ENCODE measurements around the gene TPST1. TPM values are rescaled to one million over a fixed set of nuclear protein-coding genes. Genes with fewer than 3 reads are reported as not detected.

TPST1 gene
- total and polyA plus RNA-seq, 3 experiments from 2014 or later = 1.7 to 2.7 (median 1.9) TPM

- no peaks in the 10 kb centered on the region for H3K4me1 Mint-ChIP-seq
- no peaks in the 10 kb centered on the region for H3K36me3 ChIP-seq (ENCODE audit: insufficient read depth, low read length)
Observed at GRCh38 chr7:66193146-66193725, 11.9 kb upstream of the TPST1 start.

GRCh38 chr7:66198469-66198868 is 6.7 kb upstream of the TPST1 start:
- Histone ChIP-seq H3K27ac (ENCODE audit: low read depth, low read length) (no peak overlapping the region), H3K4me1 (ENCODE audit: insufficient read depth, low read length) (peaks cover 4% of the 10 kb centered on the region), H3K36me3 (ENCODE audit: insufficient read depth, low read length) (no peaks in the 10 kb centered on the region), H3K27me3 (ENCODE audit: insufficient read depth, low read length, poor library complexity, severe bottlenecking) (no peaks in the 10 kb centered on the region), H3K4me3 (ENCODE audit: low read length) (no peak overlapping the region), H3K9me3 (ENCODE audit: low read length) (no peaks in the 10 kb centered on the region)
- Mint-ChIP-seq H3K27ac (no peak overlapping the region), H3K27me3 (peaks cover 4 to 29% of the 10 kb centered on the region in 2 donors), H3K4me1 (peaks cover 5 to 11% (median 8%) of the 10 kb centered on the region in 3 donors), H3K36me3 (no peaks in the 10 kb centered on the region), H3K4me3 (no peak overlapping the region), H3K9me3 (no peaks in the 10 kb centered on the region)
- POLR2A ChIA-PET = no interaction called here
- CTCF ChIA-PET = no interaction called here
- DNase-seq = no peak

More at GRCh38 chr7:66193146-66193725, 11.9 kb upstream of the TPST1 start:
- Histone ChIP-seq H3K4me3 (ENCODE audit: low read length) (no peak overlapping the region), H3K9me3 (ENCODE audit: low read length) (no peaks in the 10 kb centered on the region), H3K27ac (ENCODE audit: low read depth, low read length) (no peak overlapping the region), H3K4me1 (ENCODE audit: insufficient read depth, low read length) (no peaks in the 10 kb centered on the region), H3K27me3 (ENCODE audit: insufficient read depth, low read length, poor library complexity, severe bottlenecking) (no peaks in the 10 kb centered on the region)
- Mint-ChIP-seq H3K27me3 (peaks cover 0 to 13% of the 10 kb centered on the region in 2 donors), H3K27ac (peak overlapping the region in 1 of 8 donors; percentile 53), H3K4me3 (no peak overlapping the region), H3K36me3 (peaks cover 0 to 2% (median 0%) of the 10 kb centered on the region in 3 donors), H3K9me3 (no peaks in the 10 kb centered on the region)
- ChIA-PET CTCF (no interaction called here), POLR2A (no interaction called here)
- no peak for DNase-seq

- ChIA-PET CTCF (no interaction called here), POLR2A (no interaction called here)
- H3K4me1 ChIP-seq (ENCODE audit: insufficient read depth, low read length) = peaks cover 4% of the 10 kb centered on the region
- Mint-ChIP-seq H3K36me3 (no peaks in the 10 kb centered on the region), H3K27me3 (peaks cover 4 to 29% of the 10 kb centered on the region in 2 donors), H3K4me1 (peaks cover 5 to 11% (median 8%) of the 10 kb centered on the region in 3 donors), H3K9me3 (no peaks in the 10 kb centered on the region), H3K27ac (no peak overlapping the region), H3K4me3 (no peak overlapping the region)
- no peaks in the 10 kb centered on the region for H3K36me3 ChIP-seq (ENCODE audit: insufficient read depth, low read length)
- no peak for DNase-seq
- no peak overlapping the region for H3K4me3 ChIP-seq (ENCODE audit: low read length)
- no peaks in the 10 kb centered on the region for H3K27me3 ChIP-seq (ENCODE audit: insufficient read depth, low read length, poor library complexity, severe bottlenecking)
- no peaks in the 10 kb centered on the region for H3K9me3 ChIP-seq (ENCODE audit: low read length)
- H3K27ac ChIP-seq (ENCODE audit: low read depth, low read length) = no peak overlapping the region
Observed at GRCh38 chr7:66198956-66199355, 6.2 kb upstream of the TPST1 start.

DNA sequence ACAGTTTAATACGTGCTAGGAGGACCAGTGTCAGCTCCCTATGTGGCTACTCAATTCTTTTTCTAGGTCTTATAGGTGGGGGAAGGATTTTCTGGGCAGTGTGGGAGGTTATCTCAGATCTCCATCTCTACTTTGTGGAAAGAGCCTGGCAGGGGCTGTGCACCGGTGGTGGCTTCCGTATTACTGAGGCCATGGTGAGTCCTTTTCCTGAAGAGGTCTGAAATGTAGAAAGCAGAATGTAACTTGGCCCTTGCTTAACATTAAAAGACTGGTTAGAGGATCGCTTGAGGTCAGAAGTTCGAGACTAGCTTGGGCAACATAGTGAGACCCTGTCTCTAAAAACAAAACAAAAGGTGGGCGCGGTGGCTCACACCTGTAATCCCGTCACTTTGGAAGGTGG is 2.7 kb upstream of the TPST1 start:
- Histone ChIP-seq H3K4me3 (ENCODE audit: low read length) (no peak overlapping the region), H3K27me3 (ENCODE audit: insufficient read depth, low read length, poor library complexity, severe bottlenecking) (no peaks in the 10 kb centered on the region), H3K4me1 (ENCODE audit: insufficient read depth, low read length) (peaks cover 22% of the 10 kb centered on the region), H3K27ac (ENCODE audit: low read depth, low read length) (no peak overlapping the region), H3K36me3 (ENCODE audit: insufficient read depth, low read length) (no peaks in the 10 kb centered on the region), H3K9me3 (ENCODE audit: low read length) (no peaks in the 10 kb centered on the region)
- Mint-ChIP-seq H3K27ac (peak overlapping the region in 3 of 8 donors; percentile 1 to 80 (median 16)), H3K4me3 (peak overlapping the region in 5 of 7 donors; percentile 0 to 70 (median 20)), H3K9me3 (no peaks in the 10 kb centered on the region), H3K27me3 (peaks cover 13 to 45% of the 10 kb centered on the region in 2 donors), H3K4me1 (peaks cover 24 to 35% (median 31%) of the 10 kb centered on the region in 3 donors), H3K36me3 (peaks cover 0 to 4% (median 0%) of the 10 kb centered on the region in 3 donors)
- no peak for DNase-seq
- POLR2A ChIA-PET = no interaction called here
- CTCF ChIA-PET = no interaction called here

- H3K36me3 Mint-ChIP-seq = peaks cover 0 to 4% (median 0%) of the 10 kb centered on the region in 3 donors
- DNase-seq = peak in 1 of 5 donors; percentile 20
Observed at GRCh38 chr7:66205741-66206090, 582 bp downstream of the TPST1 start.

DNA sequence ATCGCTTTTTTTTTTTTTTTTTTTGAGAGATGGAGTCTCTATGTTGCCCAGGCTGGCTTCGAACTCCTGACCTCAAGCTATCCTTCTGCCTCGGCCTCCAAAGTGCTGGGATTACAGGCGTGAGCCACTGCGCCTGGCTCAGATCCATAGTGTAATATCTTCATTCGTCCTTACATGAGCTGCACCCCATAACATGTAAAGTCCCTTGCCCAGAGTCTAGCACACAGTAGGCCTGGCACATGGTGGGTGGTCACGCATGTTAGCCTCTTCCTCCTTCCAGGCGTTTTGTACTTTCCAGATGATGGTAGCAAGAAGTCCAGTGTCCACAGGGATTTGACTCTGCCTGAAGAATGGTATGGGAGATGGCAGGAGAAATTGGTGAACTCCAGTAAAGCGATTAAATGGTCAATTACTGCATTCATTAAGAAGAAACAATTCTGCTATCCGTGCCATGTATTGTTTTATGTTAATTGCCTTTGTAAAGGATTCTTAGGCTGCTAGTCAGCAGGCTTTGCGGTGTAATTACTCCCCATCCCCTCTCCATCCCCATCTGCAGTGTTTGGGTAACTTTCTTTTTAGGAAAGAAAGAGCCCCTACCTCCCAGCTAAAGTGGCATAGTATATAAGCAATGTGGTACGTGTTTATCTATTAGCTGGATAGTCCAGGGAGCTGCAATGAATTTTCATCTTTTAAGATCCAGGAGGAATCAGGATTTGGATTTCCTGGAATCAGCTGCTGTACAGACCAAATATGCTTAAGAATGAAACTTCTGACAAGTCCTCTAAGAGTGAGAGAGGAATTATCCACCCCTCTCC is 1.2 kb downstream of the TPST1 start:
- peak overlapping the region in 7 of 8 donors; percentile 12 to 97 (median 70) for H3K27ac Mint-ChIP-seq
- peak overlapping the region; percentile 43 for H3K4me3 ChIP-seq (ENCODE audit: low read length)
- POLR2A ChIA-PET = no interaction called here

More at GRCh38 chr7:66205741-66206090, 582 bp downstream of the TPST1 start:
- peaks cover 27% of the 10 kb centered on the region for H3K4me1 ChIP-seq (ENCODE audit: insufficient read depth, low read length)
- H3K27me3 Mint-ChIP-seq = peaks cover 23 to 44% of the 10 kb centered on the region in 2 donors
- no peak overlapping the region for H3K27ac ChIP-seq (ENCODE audit: low read depth, low read length)
- H3K9me3 ChIP-seq (ENCODE audit: low read length) = no peaks in the 10 kb centered on the region
- no peaks in the 10 kb centered on the region for H3K36me3 ChIP-seq (ENCODE audit: insufficient read depth, low read length)
- H3K4me1 Mint-ChIP-seq = peaks cover 31 to 42% (median 39%) of the 10 kb centered on the region in 3 donors
- H3K9me3 Mint-ChIP-seq = no peaks in the 10 kb centered on the region
- CTCF ChIA-PET = no interaction called here
- peak overlapping the region; percentile 12 to 97 (median 66) for H3K27ac Mint-ChIP-seq
- H3K27me3 ChIP-seq (ENCODE audit: insufficient read depth, low read length, poor library complexity, severe bottlenecking) = no peaks in the 10 kb centered on the region
- peak overlapping the region; percentile 85 to 91 (median 89) for H3K4me3 Mint-ChIP-seq
- peak overlapping the region; percentile 43 for H3K4me3 ChIP-seq (ENCODE audit: low read length)
- POLR2A ChIA-PET = no interaction called here

GRCh38 chr7:66206934-66207240 is 1.8 kb downstream of the TPST1 start:
- ChIA-PET POLR2A (no interaction called here), CTCF (no interaction called here)
- no peak overlapping the region for H3K4me3 ChIP-seq (ENCODE audit: low read length)
- H3K4me1 ChIP-seq (ENCODE audit: insufficient read depth, low read length) = peaks cover 27% of the 10 kb centered on the region
- Mint-ChIP-seq H3K9me3 (no peaks in the 10 kb centered on the region), H3K4me3 (peak overlapping the region; percentile 4 to 91 (median 57)), H3K27me3 (peaks cover 19 to 42% of the 10 kb centered on the region in 2 donors), H3K4me1 (peaks cover 31 to 42% (median 39%) of the 10 kb centered on the region in 3 donors), H3K27ac (peak overlapping the region in 3 of 8 donors; percentile 8 to 31 (median 12)), H3K36me3 (peaks cover 0 to 4% (median 0%) of the 10 kb centered on the region in 3 donors)
- DNase-seq = no peak
- no peaks in the 10 kb centered on the region for H3K9me3 ChIP-seq (ENCODE audit: low read length)
- no peaks in the 10 kb centered on the region for H3K27me3 ChIP-seq (ENCODE audit: insufficient read depth, low read length, poor library complexity, severe bottlenecking)
- H3K36me3 ChIP-seq (ENCODE audit: insufficient read depth, low read length) = no peaks in the 10 kb centered on the region
- no peak overlapping the region for H3K27ac ChIP-seq (ENCODE audit: low read depth, low read length)

More for the DNA sequence above, 1.2 kb downstream of the TPST1 start:
- Mint-ChIP-seq H3K4me3 (peak overlapping the region; percentile 85 to 91 (median 89)), H3K36me3 (peaks cover 0 to 4% (median 0%) of the 10 kb centered on the region in 3 donors), H3K27me3 (peaks cover 19 to 42% of the 10 kb centered on the region in 2 donors), H3K4me1 (peaks cover 31 to 42% (median 39%) of the 10 kb centered on the region in 3 donors), H3K9me3 (no peaks in the 10 kb centered on the region)
- CTCF ChIA-PET = no interaction called here
- H3K36me3 ChIP-seq (ENCODE audit: insufficient read depth, low read length) = no peaks in the 10 kb centered on the region
- H3K27ac ChIP-seq (ENCODE audit: low read depth, low read length) = no peak overlapping the region
- H3K9me3 ChIP-seq (ENCODE audit: low read length) = no peaks in the 10 kb centered on the region
- H3K27me3 ChIP-seq (ENCODE audit: insufficient read depth, low read length, poor library complexity, severe bottlenecking) = no peaks in the 10 kb centered on the region
- peaks cover 27% of the 10 kb centered on the region for H3K4me1 ChIP-seq (ENCODE audit: insufficient read depth, low read length)
- no peak for DNase-seq

DNA sequence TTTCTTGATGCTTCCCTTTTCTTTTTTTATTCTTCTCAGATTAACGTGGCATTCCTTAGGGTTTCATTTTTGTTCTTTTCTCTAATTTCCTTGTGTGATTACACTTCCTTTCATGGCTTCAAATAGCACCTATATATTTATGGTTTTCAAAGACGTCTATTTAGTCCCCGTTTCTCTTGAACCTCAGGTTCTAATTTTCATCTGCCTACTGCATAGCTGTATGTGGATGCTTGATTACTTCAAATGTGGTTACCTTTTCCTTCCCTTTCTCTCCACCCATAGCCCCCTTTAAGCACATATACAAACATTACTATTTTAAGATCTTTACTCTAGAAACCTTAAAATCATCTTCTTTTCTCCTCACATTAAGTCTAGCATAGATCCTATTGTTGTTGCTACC is 2.4 kb downstream of the TPST1 start:
- peak overlapping the region; percentile 5 to 91 (median 30) for H3K4me3 Mint-ChIP-seq
- ChIA-PET CTCF (no interaction called here), POLR2A (no interaction called here)
- peaks cover 19 to 38% of the 10 kb centered on the region in 2 donors for H3K27me3 Mint-ChIP-seq
- Histone ChIP-seq H3K4me1 (ENCODE audit: insufficient read depth, low read length) (peaks cover 25% of the 10 kb centered on the region), H3K4me3 (ENCODE audit: low read length) (no peak overlapping the region), H3K27ac (ENCODE audit: low read depth, low read length) (no peak overlapping the region), H3K36me3 (ENCODE audit: insufficient read depth, low read length) (no peaks in the 10 kb centered on the region), H3K9me3 (ENCODE audit: low read length) (no peaks in the 10 kb centered on the region), H3K27me3 (ENCODE audit: insufficient read depth, low read length, poor library complexity, severe bottlenecking) (no peaks in the 10 kb centered on the region)
- peak overlapping the region in 4 of 8 donors; percentile 5 to 16 (median 12) for H3K27ac Mint-ChIP-seq
- peak in 1 of 5 donors; percentile 15 for DNase-seq
- no peaks in the 10 kb centered on the region for H3K9me3 Mint-ChIP-seq
- H3K36me3 Mint-ChIP-seq = peaks cover 0 to 4% (median 0%) of the 10 kb centered on the region in 3 donors
- peaks cover 27 to 36% (median 33%) of the 10 kb centered on the region in 3 donors for H3K4me1 Mint-ChIP-seq

All from CD8-positive, alpha-beta memory T cell (primary cell).